GM19395 (cell line): ENCODE measurements around the gene FANCG.

Source experiments
- ATAC-seq: cut with Tn5 transposase; IDR thresholded peaks from one replicate; pipeline ENCODE4 v1.9.1; 2021; ENCODE audit warnings: mild to moderate bottlenecking, moderate library complexity; ENCODE audit not compliant: unreplicated experiment

Gene FANCG

GRCh38 chr9:35103660-35104191 is 24.0 kb upstream of the FANCG start:
- no peak for ATAC-seq

- ATAC-seq: peak; percentile 98
These were observed 23.3 kb upstream of the FANCG start, which contains the start of gene STOML2 for GRCh38 chr9:35102769-35103659. TSS of gene STOML2 (minus strand) at chr9:35103131. CDS start at chr9:35103094, 37 bp downstream.

GRCh38 chr9:35102465-35102768 is 22.7 kb upstream of the FANCG start:
- no peak for ATAC-seq

GRCh38 chr9:35097573-35097972 is 17.8 kb upstream of the FANCG start:
- ATAC-seq: no peak

GRCh38 chr9:35096035-35096849 is 16.5 kb upstream of the FANCG start, which contains the start of gene PIGO:
TSS of gene PIGO (minus strand) at chr9:35096591. CDS start at chr9:35095565, 1,026 bp downstream.
- ATAC-seq: peak; percentile 90

- ATAC-seq: no peak
These were observed 11.8 kb upstream of the FANCG start for GRCh38 chr9:35091536-35091935.

GRCh38 chr9:35089434-35089833 is 9.7 kb upstream of the FANCG start:
- ATAC-seq: no peak

- ATAC-seq: no peak
These were observed 5.3 kb upstream of the FANCG start for GRCh38 chr9:35085078-35085477.

GRCh38 chr9:35079041-35079425 is 709 bp downstream of the FANCG start:
- peak; percentile 3 for ATAC-seq

GRCh38 chr9:35078066-35078465 is 1.7 kb downstream of the FANCG start:
- ATAC-seq: no peak

GRCh38 chr9:35076848-35077247 is 2.9 kb downstream of the FANCG start:
- ATAC-seq: no peak

- ATAC-seq: no peak
These were observed 4.4 kb downstream of the FANCG start for GRCh38 chr9:35075358-35075757.

GRCh38 chr9:35074791-35075190 is 5.0 kb downstream of the FANCG start:
- ATAC-seq: no peak

GRCh38 chr9:35074141-35074540 is 5.6 kb downstream of the FANCG start:
- no peak for ATAC-seq

- ATAC-seq: no peak
These were observed 6.5 kb downstream of the FANCG start for GRCh38 chr9:35073279-35073612.

GRCh38 chr9:35072461-35073278 is 7.1 kb downstream of the FANCG start, which contains the start of gene VCP:
TSS of gene VCP (minus strand) at chr9:35072625. CDS start at chr9:35072353, 272 bp downstream.
- peak; percentile 86 for ATAC-seq

- ATAC-seq: peak; percentile 59
These were observed 7.8 kb downstream of the FANCG start for GRCh38 chr9:35071814-35072460.

GRCh38 chr9:35070823-35071813 is 8.6 kb downstream of the FANCG start:
- no peak for ATAC-seq

- ATAC-seq: no peak
These were observed 10.7 kb downstream of the FANCG start for GRCh38 chr9:35069020-35069419.
